Measurements from ENCODE around the gene SPTBN5. TPM values are rescaled to one million over a fixed set of nuclear protein-coding genes. Genes with fewer than 3 reads are reported as not detected.

The SPTBN5 gene
- total RNA-seq, 1 donor from 2014 or later = 0.32 TPM

DNA sequence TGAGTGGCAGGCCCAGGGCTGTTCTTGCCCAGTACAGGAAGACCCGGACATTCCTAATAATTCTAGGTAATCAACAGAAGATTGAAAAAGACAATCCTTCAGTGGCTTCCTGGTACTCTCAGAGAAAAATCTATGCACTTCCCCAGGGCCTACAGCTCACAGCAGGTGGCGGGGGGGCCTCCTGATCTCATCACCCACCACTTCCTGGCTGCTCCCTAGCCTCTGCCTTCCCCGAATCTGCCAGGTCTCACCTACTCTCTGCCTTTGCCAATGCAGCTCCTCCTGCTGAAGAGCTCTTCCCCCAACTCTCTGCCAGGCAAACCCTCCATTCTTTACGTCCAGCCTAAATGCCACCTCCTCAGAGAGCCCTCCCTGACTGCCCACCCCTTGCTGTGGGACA lies 41.0 kb upstream of the SPTBN5 start:
- no peak for DNase-seq
- TF ChIP-seq, protein P1, sequence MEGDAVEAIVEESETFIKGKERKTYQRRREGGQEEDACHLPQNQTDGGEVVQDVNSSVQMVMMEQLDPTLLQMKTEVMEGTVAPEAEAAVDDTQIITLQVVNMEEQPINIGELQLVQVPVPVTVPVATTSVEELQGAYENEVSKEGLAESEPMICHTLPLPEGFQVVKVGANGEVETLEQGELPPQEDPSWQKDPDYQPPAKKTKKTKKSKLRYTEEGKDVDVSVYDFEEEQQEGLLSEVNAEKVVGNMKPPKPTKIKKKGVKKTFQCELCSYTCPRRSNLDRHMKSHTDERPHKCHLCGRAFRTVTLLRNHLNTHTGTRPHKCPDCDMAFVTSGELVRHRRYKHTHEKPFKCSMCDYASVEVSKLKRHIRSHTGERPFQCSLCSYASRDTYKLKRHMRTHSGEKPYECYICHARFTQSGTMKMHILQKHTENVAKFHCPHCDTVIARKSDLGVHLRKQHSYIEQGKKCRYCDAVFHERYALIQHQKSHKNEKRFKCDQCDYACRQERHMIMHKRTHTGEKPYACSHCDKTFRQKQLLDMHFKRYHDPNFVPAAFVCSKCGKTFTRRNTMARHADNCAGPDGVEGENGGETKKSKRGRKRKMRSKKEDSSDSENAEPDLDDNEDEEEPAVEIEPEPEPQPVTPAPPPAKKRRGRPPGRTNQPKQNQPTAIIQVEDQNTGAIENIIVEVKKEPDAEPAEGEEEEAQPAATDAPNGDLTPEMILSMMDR (IDR thresholded peaks at IDR 0.05; ENCODE audit: partially characterized antibody, unreplicated experiment) = no peak
- H3K4me3 Mint-ChIP-seq (ENCODE audit: unreplicated experiment) = no peak overlapping the region
- peaks cover 4% of the 10 kb centered on the region for H3K4me1 Mint-ChIP-seq (ENCODE audit: low read depth, unreplicated experiment)
- H3K27ac Mint-ChIP-seq (ENCODE audit: unreplicated experiment) = no peak overlapping the region
- H3K36me3 Mint-ChIP-seq (ENCODE audit: unreplicated experiment) = no peaks in the 10 kb centered on the region
- H3K27me3 Mint-ChIP-seq (ENCODE audit: unreplicated experiment) = peaks cover 2% of the 10 kb centered on the region
- no peaks in the 10 kb centered on the region for H3K9me3 Mint-ChIP-seq (ENCODE audit: unreplicated experiment)

DNA sequence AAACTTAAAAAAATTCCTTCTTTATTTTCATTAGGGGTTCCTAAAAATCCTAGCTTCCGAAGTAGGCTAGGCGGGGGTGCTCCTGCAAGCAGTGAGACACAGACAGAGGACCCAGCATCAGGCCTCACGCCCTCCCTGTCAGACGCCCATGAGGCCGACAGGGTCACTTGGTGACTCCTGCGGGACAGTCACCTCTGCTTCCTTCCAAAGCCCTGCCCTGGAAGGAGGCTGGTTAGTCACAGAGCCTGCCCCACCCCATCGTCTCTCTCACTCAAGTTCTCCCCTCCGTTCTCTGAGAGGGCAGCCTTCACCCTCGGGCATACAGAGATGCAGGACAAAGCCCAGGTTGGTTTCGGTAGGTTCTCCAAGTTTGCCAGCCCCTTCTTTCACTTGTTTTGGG lies 39.9 kb upstream of the SPTBN5 start:
- Mint-ChIP-seq H3K4me1 (ENCODE audit: low read depth, unreplicated experiment) (peaks cover 9% of the 10 kb centered on the region), H3K9me3 (ENCODE audit: unreplicated experiment) (no peaks in the 10 kb centered on the region), H3K4me3 (ENCODE audit: unreplicated experiment) (no peak overlapping the region), H3K36me3 (ENCODE audit: unreplicated experiment) (no peaks in the 10 kb centered on the region), H3K27ac (ENCODE audit: unreplicated experiment) (no peak overlapping the region), H3K27me3 (ENCODE audit: unreplicated experiment) (peaks cover 2% of the 10 kb centered on the region)
- TF ChIP-seq, protein P1 (IDR thresholded peaks at IDR 0.05; ENCODE audit: partially characterized antibody, unreplicated experiment) = no peak
- no peak for DNase-seq

- peaks cover 9% of the 10 kb centered on the region for H3K4me1 Mint-ChIP-seq (ENCODE audit: low read depth, unreplicated experiment)
- H3K9me3 Mint-ChIP-seq (ENCODE audit: unreplicated experiment) = no peaks in the 10 kb centered on the region
- H3K27ac Mint-ChIP-seq (ENCODE audit: unreplicated experiment) = no peak overlapping the region
- peaks cover 2% of the 10 kb centered on the region for H3K27me3 Mint-ChIP-seq (ENCODE audit: unreplicated experiment)
- H3K36me3 Mint-ChIP-seq (ENCODE audit: unreplicated experiment) = no peaks in the 10 kb centered on the region
- H3K4me3 Mint-ChIP-seq (ENCODE audit: unreplicated experiment) = no peak overlapping the region
- TF ChIP-seq, protein P1 (IDR thresholded peaks at IDR 0.05; ENCODE audit: partially characterized antibody, unreplicated experiment) = no peak
- DNase-seq = no peak
These were observed 39.5 kb upstream of the SPTBN5 start for GRCh38 chr15:41933326-41933725.

DNA sequence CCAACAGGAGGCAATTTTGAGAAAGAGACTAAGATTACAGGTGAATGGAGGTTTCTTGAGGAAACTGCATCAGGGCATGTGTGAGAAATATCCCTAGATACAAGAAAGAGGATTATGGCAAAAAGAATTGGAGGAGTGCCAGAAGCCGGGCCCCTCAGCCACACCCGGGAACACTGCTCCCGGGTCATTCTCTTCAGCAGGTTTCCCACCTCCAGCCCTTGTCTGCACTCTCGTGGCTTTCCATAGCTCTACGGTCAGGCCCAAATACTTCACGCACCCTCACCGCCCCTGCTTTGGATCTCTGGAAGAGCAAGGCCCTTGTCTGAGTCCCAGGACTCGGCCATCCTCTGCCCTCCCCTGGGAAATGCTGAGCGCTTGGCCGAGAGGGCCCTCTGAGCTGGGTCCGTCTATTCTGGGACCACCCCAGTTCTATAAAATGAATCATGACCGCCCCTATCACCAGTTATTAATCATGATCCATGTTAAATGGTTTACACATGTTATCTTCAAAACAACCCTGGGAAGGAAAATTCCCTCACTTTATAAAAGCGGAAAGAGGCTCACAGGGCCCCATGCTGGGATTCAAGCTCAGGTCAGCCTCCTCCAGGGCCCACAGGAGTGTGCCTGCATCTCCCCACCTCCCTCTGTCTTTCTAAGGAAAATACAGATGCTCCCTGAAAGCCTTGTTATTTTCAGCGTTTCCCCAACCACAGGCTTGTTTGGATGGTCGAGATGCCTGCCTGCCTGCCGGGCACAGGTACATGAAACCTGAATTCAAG lies 38.8 kb upstream of the SPTBN5 start:
- Mint-ChIP-seq H3K4me3 (ENCODE audit: unreplicated experiment) (no peak overlapping the region), H3K36me3 (ENCODE audit: unreplicated experiment) (no peaks in the 10 kb centered on the region), H3K4me1 (ENCODE audit: low read depth, unreplicated experiment) (peaks cover 9% of the 10 kb centered on the region), H3K27ac (ENCODE audit: unreplicated experiment) (no peak overlapping the region), H3K27me3 (ENCODE audit: unreplicated experiment) (peaks cover 2% of the 10 kb centered on the region), H3K9me3 (ENCODE audit: unreplicated experiment) (no peaks in the 10 kb centered on the region)
- DNase-seq = no peak
- TF ChIP-seq, protein P1 (IDR thresholded peaks at IDR 0.05; ENCODE audit: partially characterized antibody, unreplicated experiment) = no peak

GRCh38 chr15:41932101-41932500 lies 38.2 kb upstream of the SPTBN5 start:
- Mint-ChIP-seq H3K4me1 (ENCODE audit: low read depth, unreplicated experiment) (peaks cover 7% of the 10 kb centered on the region), H3K27me3 (ENCODE audit: unreplicated experiment) (peaks cover 2% of the 10 kb centered on the region), H3K36me3 (ENCODE audit: unreplicated experiment) (no peaks in the 10 kb centered on the region), H3K27ac (ENCODE audit: unreplicated experiment) (no peak overlapping the region), H3K4me3 (ENCODE audit: unreplicated experiment) (no peak overlapping the region), H3K9me3 (ENCODE audit: unreplicated experiment) (no peaks in the 10 kb centered on the region)
- TF ChIP-seq, protein P1 (IDR thresholded peaks at IDR 0.05; ENCODE audit: partially characterized antibody, unreplicated experiment) = no peak
- DNase-seq = no peak
